Astrocyte of the spinal cord (primary cell): ENCODE data around the gene ITGA1.

Experiments used
- DNase-seq: peaks from one replicate; pipeline ENCODE4 v3.0.0; 2011; ENCODE audit warnings: low read depth, low spot score
- H3K4me3 ChIP-seq: 2 replicates; pipeline ENCODE4 v1.5.1; 2011; ENCODE audit warnings: low read depth, mild to moderate bottlenecking, low read length, moderate library complexity
- in situ Hi-C: cut with HindIII; loops from 2 replicates; pipeline ENCODE4 v1.10.0; 2017; ENCODE audit warnings: low sequenced_read_pairs
- TF ChIP-seq, protein P1 (sequence below): IDR thresholded peaks from 2 replicates; pipeline ENCODE4 v1.5.1; 2012; ENCODE audit warnings: low read depth, mild to moderate bottlenecking, low read length, inconsistent platforms

Gene ITGA1

GRCh38 chr5:52798938-52799337, 11.2 kb downstream of the ITGA1 start:
- in situ Hi-C loops = no loop called here
- TF ChIP-seq, protein P1, sequence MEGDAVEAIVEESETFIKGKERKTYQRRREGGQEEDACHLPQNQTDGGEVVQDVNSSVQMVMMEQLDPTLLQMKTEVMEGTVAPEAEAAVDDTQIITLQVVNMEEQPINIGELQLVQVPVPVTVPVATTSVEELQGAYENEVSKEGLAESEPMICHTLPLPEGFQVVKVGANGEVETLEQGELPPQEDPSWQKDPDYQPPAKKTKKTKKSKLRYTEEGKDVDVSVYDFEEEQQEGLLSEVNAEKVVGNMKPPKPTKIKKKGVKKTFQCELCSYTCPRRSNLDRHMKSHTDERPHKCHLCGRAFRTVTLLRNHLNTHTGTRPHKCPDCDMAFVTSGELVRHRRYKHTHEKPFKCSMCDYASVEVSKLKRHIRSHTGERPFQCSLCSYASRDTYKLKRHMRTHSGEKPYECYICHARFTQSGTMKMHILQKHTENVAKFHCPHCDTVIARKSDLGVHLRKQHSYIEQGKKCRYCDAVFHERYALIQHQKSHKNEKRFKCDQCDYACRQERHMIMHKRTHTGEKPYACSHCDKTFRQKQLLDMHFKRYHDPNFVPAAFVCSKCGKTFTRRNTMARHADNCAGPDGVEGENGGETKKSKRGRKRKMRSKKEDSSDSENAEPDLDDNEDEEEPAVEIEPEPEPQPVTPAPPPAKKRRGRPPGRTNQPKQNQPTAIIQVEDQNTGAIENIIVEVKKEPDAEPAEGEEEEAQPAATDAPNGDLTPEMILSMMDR = no peak
- peak overlapping the region; percentile 77 for H3K4me3 ChIP-seq
- no peak for DNase-seq

GRCh38 chr5:52799358-52799982, 11.8 kb downstream of the ITGA1 start:
- DNase-seq = peak; percentile 77
- in situ Hi-C loops = no loop called here
- H3K4me3 ChIP-seq = peak overlapping the region; percentile 77
- TF ChIP-seq, protein P1 = no peak

DNA sequence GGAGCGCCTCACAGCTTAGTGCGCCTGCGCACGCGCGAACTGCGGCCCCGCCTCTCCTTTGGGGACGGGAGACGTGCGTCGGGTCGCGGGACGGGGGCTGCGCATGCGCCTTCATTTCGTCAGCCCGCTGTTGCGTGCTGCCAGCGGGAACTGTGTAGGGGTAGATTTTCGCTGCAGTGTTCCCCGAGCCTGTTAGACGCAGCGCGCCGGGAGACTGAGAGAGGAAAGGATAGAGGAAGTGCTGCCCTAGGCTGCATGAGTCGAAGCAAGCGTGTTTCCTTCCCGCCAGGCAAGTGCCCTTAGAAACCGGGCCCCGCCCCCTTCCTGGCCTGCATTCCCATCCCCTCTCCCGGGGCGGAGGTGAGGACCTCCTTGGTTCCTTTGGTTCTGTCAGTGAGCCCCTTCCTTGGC, 12.3 kb downstream of the ITGA1 start:
- in situ Hi-C loops = no loop called here
- TF ChIP-seq, protein P1 = no peak
- DNase-seq = peak; percentile 94

GRCh38 chr5:52800394-52801213, 12.9 kb downstream of the ITGA1 start:
- in situ Hi-C loops = no loop called here
- H3K4me3 ChIP-seq = peak overlapping the region; percentile 77
- DNase-seq = peak; percentile 81
- TF ChIP-seq, protein P1 = peak; percentile 16

More for the DNA sequence above, 12.3 kb downstream of the ITGA1 start:
- peak overlapping the region; percentile 77 for H3K4me3 ChIP-seq

DNA sequence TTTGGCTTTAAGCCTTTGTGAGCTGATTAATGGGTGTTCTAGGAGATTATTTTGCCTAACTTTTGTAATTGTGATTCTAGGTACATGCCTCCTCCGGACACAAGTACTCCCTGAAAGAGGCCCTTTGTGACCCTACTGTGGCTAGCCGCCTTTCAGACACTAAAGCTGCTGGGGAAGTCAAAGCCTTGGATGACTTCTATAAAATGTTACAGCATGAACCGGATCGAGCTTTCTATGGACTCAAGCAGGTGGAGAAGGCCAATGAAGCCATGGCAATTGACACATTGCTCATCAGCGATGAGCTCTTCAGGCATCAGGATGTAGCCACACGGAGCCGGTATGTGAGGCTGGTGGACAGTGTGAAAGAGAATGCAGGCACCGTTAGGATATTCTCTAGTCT, 13.6 kb downstream of the ITGA1 start:
- TF ChIP-seq, protein P1 = no peak
- in situ Hi-C loops = no loop called here
- DNase-seq = peak; percentile 32
- H3K4me3 ChIP-seq = peak overlapping the region; percentile 77

DNA sequence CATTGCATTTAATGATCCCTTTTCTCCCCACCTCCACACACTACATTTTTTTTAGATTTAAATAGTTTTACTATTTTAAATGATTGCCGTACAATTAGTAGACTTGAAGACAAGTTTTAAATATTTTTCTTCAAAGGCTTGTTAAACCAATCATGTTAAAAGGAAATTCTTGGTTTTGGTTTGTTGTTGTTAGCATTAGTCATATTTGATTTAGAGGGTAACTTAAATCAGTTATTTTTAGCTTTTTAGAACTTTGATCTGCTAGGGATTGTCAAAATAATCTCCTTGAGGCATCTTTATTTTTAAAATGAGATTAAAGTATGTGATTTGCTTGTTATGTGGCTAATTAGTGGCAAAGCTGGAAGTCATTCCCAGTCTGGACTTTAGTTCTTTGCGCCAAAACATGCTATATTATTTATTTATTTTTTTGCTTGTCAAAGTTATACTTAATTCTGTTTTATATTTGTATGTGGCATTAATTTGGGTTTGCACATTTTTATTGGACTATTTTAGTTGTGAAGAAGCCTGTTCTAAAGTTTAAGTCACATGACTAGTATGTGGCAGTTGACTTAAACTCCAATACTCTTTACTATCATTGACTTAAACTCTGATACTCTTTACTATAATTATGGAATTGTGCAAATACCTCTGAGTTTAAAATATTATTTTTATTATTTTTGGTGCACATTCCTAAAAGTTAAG, 14.7 kb downstream of the ITGA1 start:
- TF ChIP-seq, protein P1 = no peak
- DNase-seq = no peak
- H3K4me3 ChIP-seq = peak overlapping the region; percentile 77

More for the DNA sequence above, 14.7 kb downstream of the ITGA1 start:
- in situ Hi-C loops = no loop called here
